Testis (tissue), 2 donors: ENCODE measurements around the gene RASSF8.
A peak's percentile ranks its signal among the peaks of the same experiment; 100 is the strongest.

Source experiments
- CTCF ChIP-seq, 3 experiments: fragments of 450-650 bp in 2 of 3; fragments of 200-600 bp in 1 of 3; sonication (generic) in 1 of 3; IDR thresholded peaks; one replicate each; pipeline ENCODE4 v1.5.1; 2016 to 2019; ENCODE audit warnings: antibody characterized with exemption in 3 of 3, mild to moderate bottlenecking in 2 of 3, moderate library complexity in 1 of 3
- POLR2A ChIP-seq: fragments of 450-650 bp; IDR thresholded peaks from one replicate; pipeline ENCODE4 v1.6.1; 2017; ENCODE audit warnings: antibody characterized with exemption, mild to moderate bottlenecking, moderate library complexity

- TF ChIP-seq CTCF (IDR thresholded peaks at IDR 0.05) = peak; percentile 16 to 43 (median 17)
- no peak for TF ChIP-seq POLR2A
These were observed 59.2 kb downstream of the RASSF8 start for GRCh38 chr12:26017484-26018211.
